Erythroblast (primary cell): ENCODE results near the gene SP1.
"Not testable (repeated sequence)": the region's sequence is repeated elsewhere in the genome, so short reads cannot be mapped to it uniquely, and the experiment has no call there.

Experiments
- DNase-seq, 2 experiments: peaks; one replicate each; lab custom pipeline; 2025; lab: John Stamatoyannopoulos, UW
- GATA1 ChIP-seq: IDR thresholded peaks from 2 replicates; pipeline ENCODE4 v1.6.1; 2011; ENCODE audit warnings: low read depth, mild to moderate bottlenecking, control low read depth, low read length, moderate library complexity
- POLR2A ChIP-seq: IDR thresholded peaks from 2 replicates; pipeline ENCODE4 v1.6.1; 2011; ENCODE audit warnings: mild to moderate bottlenecking, low read length

Gene SP1

DNA sequence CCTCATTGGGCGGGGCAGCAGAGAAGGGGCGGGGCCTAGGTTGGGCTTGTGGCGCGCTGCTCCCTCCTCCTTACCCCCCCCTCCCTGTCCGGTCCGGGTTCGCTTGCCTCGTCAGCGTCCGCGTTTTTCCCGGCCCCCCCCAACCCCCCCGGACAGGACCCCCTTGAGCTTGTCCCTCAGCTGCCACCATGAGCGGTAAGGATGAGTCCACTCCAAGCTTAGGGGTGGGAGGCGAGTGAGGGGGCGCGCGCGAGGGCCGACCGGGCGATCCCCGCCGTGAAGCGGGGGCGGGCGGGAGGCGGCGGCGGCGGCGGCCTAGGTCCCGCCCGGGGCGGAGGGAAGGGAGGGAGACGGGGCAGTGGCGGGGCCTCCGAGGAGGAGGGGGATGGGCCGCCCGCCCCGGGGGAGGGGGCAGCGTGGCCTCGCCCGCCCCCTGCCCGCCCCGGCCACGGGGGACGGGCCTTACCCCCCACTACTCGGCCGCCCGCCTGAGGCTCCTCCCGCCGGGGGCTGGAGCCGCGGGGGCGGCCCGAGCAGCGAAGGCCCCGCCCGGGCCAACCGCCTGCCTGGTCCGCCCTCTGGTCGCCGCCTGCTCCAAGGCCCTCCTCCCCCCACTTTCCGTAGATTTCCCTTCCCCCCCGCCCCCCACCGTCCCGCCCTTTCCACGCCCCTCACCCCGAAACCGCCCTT, at the start of gene SP1:
TSS of gene SP1 (plus strand) at position 73 of the 690 bp plus-strand sequence. CDS start at position 189, 116 bp downstream.
- TF ChIP-seq POLR2A = no peak
- peak; percentile 96 to 97 for DNase-seq

DNA sequence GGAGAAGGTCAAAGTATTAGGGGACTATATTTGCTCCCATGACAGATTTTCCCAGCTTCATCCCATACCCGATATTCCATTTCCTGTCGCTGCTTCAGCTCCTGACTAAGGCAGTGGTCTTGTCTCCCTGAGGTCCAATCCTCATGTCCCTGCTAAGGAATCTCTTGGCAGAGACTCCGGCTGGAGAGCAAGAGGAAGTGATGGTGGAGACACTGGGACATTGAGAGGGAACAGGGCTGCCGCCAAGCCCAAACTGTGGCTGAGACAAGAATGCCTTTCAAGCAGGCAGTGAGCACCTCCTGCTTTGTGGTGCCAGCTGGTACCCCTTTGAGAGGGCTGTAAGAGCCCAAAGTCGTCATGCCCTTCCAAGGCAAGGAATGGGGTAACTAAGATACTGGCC, 49.3 kb upstream of the SP1 start:
- DNase-seq = no peak
- TF ChIP-seq POLR2A (no peak), GATA1 (no peak)

DNA sequence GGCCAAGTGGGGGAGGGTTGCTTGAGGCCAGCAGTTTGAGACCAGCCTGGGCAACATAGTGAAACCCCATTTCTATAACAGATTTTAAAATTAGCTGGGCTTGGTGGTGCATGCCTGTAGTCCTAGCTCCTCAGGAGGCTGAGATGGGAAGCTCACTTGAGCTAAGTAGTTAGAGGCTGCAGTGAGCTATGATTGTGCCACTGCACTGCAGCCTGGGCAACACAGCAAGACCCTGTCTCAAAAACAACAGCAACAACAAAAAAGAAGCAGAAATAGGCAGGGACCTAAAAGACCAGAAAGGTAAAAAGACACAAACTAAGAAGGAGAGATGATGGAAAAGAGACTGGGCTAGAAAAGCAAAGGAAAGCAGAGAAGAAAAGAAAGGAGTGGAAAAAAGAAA, 47.6 kb upstream of the SP1 start:
- not testable (repeated sequence) for DNase-seq

- TF ChIP-seq GATA1 (no peak), POLR2A (no peak)
These were observed 47.2 kb upstream of the SP1 start for GRCh38 chr12:53332744-53333143.

DNA sequence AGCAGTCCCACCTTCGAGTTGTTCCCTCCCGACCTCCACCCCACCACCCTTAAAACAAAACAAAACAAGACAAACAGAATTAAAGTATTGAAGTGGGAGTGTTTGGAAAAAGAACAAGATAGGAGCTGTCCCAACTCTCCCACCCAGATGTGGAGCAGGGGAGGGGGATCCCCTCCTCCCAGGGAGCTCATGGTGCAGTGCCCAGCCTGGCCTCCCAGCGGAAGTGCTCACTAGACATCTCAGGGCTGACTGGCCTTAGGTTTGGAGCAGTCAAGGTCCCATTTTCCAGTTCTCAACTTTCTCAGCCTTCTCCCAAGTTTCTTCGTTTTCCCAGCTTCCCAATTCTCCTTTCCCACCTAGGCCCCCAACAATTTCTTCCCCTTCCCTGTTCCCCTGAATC, 46.7 kb upstream of the SP1 start:
- no peak for TF ChIP-seq POLR2A
- TF ChIP-seq GATA1 = no peak
- DNase-seq = no peak

More at GRCh38 chr12:53332744-53333143, 47.2 kb upstream of the SP1 start:
- no peak for DNase-seq

DNA sequence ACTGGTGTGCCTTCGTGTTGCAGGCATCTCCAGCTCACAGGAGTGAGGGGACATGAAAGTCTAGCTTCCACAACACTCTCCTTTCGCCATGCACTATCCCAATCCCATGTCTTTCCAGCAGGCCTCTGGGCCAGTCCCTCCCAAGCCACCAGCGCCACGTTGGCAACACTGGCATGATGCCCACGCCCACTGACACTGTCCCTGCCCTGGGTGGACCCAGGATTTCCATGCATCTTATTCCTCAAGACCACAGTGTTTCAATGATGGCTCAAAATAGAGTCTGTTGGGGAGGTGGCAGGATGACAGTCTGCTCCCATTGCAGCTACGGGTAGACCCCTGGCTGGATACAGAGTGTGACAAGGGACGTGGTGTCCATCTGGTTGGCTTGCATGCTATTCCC, 46.1 kb upstream of the SP1 start:
- no peak for DNase-seq
- TF ChIP-seq GATA1 = no peak
- no peak for TF ChIP-seq POLR2A

DNA sequence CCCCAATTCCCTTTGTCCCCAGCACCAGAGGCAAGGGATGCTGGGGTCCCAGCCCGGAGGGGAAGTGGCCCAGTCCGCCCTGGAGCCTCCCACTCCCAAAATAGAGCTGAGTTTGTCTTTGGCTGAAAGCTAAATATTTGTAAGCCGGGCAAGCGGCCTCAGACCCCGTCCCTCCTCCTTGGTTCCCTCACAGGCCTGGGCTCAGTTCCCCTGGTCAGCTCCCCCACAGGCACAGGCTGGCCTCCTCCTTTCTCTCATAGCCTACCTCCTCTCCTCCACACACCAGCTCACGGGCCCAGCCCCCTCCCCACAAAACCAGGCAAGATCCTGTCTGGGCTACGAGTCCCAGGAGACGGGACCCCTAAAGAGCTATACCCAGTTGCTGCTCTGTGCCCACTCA, 45.2 kb upstream of the SP1 start:
- no peak for TF ChIP-seq POLR2A
- TF ChIP-seq GATA1 = no peak
- no peak for DNase-seq

DNA sequence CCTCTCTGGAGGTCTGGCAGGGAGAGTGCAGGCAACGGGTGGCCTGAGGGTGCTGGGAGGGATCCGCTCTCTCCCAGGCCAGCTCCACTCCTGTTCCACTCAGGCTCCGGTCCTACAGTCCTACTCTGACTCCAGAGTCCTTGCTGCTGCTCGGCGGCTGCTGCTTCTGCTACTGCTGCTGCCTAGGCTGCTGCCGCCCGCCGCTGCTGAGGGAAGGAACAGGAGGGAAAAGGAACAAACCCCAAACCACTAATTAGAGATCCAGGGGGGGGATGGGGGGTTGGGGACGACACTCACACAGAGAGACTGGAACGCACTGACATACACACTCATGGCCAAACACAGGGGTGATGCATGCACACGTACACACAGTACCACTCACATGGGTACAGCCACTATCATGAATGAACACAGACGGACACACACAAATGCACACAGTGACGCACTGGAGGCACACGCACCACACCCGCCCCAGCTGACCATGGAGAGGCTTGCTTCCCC, 43.7 kb upstream of the SP1 start, which contains the start of gene SP7:
TSS of gene SP7 (minus strand) at position 174 of the 501 bp plus-strand sequence. CDS start 708 bp downstream, outside the sequence.
- no peak for TF ChIP-seq GATA1
- no peak for TF ChIP-seq POLR2A

DNA sequence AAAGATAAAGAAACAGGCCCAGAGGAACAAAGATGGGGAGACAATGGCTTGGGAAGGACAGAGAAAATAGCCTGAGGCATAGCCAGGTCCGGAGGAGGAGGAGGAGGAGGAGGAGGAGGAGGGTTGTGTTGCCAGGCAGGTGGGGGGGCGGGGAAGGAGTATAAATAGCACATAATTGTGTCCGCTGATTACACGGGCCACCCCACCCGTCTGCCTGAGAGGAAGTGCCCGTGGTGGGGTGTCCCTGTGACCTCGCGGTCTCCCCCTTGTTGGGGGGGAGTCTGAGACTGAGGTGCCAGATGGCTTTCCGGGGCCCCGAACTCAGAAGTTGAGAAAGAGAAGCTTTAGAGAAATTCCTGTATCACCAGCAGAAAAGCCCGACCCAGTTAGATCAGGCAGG, 42.0 kb upstream of the SP1 start:
- no peak for DNase-seq
- no peak for TF ChIP-seq GATA1
- no peak for TF ChIP-seq POLR2A

More for the DNA sequence above, 43.7 kb upstream of the SP1 start, which contains the start of gene SP7:
- DNase-seq = no peak

GRCh38 chr12:53338916-53339315, 41.1 kb upstream of the SP1 start:
- TF ChIP-seq POLR2A (no peak), GATA1 (no peak)
- no peak for DNase-seq

- TF ChIP-seq POLR2A = no peak
- no peak for TF ChIP-seq GATA1
- DNase-seq = no peak
These were observed 39.6 kb upstream of the SP1 start for GRCh38 chr12:53340398-53340797.

GRCh38 chr12:53343449-53343848, 36.5 kb upstream of the SP1 start:
- TF ChIP-seq GATA1 (no peak), POLR2A (no peak)
- DNase-seq = no peak

GRCh38 chr12:53343969-53344368, 36.0 kb upstream of the SP1 start:
- TF ChIP-seq GATA1 = no peak
- no peak for TF ChIP-seq POLR2A
- DNase-seq = no peak

DNA sequence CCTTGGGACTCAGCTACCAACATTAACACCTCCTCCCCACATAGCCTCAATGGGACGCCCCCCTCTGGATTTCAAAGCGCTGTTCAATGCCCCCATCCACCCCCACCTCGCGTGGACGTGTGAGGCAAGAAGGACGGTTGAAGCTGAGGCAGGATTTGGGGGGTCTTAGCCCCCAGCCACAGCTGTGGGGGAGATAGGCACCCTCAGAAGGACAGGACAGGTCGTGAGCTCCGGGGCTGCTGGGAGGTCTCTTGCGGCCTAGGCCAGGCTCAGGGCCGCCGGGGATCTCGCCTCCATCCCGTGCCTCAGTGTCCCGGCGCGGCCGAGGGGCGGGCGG, 35.5 kb upstream of the SP1 start:
- DNase-seq = no peak

More for the DNA sequence above, 35.5 kb upstream of the SP1 start:
- TF ChIP-seq GATA1 (no peak), POLR2A (no peak)
